HEK293T (cell line): ENCODE measurements around the gene KCNJ18.
"Not testable (repeated sequence)": the region's sequence is repeated elsewhere in the genome, so short reads cannot be mapped to it uniquely, and the experiment has no call there.

Source experiments
- BHLHE40 ChIP-seq: fragments of 450-650 bp; IDR thresholded peaks from 2 replicates; pipeline ENCODE4 v1.6.1; 2016; ENCODE audit warnings: mild to moderate bottlenecking, moderate library complexity, borderline replicate concordance
- ELF4 ChIP-seq: fragments of 450-650 bp; IDR thresholded peaks from 2 replicates; pipeline ENCODE4 v1.6.1; 2017; ENCODE audit warnings: antibody characterized with exemption
- FOXA1 ChIP-seq: fragments of 450-650 bp; IDR thresholded peaks from 2 replicates; pipeline ENCODE4 v1.6.1; 2016; ENCODE audit warnings: mild to moderate bottlenecking
- FOXK2 ChIP-seq: fragments of 450-650 bp; IDR thresholded peaks from 2 replicates; pipeline ENCODE4 v1.6.1; 2016; ENCODE audit warnings: mild to moderate bottlenecking
- FOXM1 ChIP-seq: fragments of 450-650 bp; IDR thresholded peaks from 2 replicates; pipeline ENCODE4 v1.6.1; 2017; ENCODE audit warnings: mild to moderate bottlenecking, borderline replicate concordance
- L3MBTL2 ChIP-seq: fragments of 450-650 bp; conservative IDR thresholded peaks from 2 replicates; pipeline ENCODE4 v1.6.1; 2016; ENCODE audit warnings: mild to moderate bottlenecking
- LEF1 ChIP-seq: fragments of 450-650 bp; IDR thresholded peaks from 2 replicates; pipeline ENCODE4 v1.6.1; 2017; ENCODE audit warnings: mild to moderate bottlenecking, borderline replicate concordance
- NFRKB ChIP-seq: fragments of 450-650 bp; IDR thresholded peaks from 2 replicates; pipeline ENCODE4 v1.6.1; 2016; ENCODE audit warnings: mild to moderate bottlenecking, moderate library complexity
- SP1 ChIP-seq: fragments of 450-650 bp; IDR thresholded peaks from 2 replicates; pipeline ENCODE4 v1.6.1; 2017
- TARDBP ChIP-seq: fragments of 450-650 bp; IDR thresholded peaks from 2 replicates; pipeline ENCODE4 v1.6.1; 2016
- ZNF384 ChIP-seq: fragments of 450-650 bp; IDR thresholded peaks from 2 replicates; pipeline ENCODE4 v1.6.1; 2016

- not testable (repeated sequence) for TF ChIP-seq NFRKB, FOXK2, SP1, ZNF384, FOXA1, ELF4, FOXM1, BHLHE40, TARDBP, L3MBTL2, LEF1
These were observed 39.1 kb upstream of the KCNJ18 start for GRCh38 chr17:21653211-21653610.
